Activated CD4-positive, alpha-beta T cell treated with anti-CD3 and anti-CD28 coated beads, Interleukin-2, amount 50 U/mL, for 1 hour (primary cell): ENCODE results near the gene PPP1R17.

ENCODE experiments used
- DNase-seq: peaks from one replicate; pipeline ENCODE4 v3.0.0-alpha.2; 2020

The PPP1R17 gene

DNA sequence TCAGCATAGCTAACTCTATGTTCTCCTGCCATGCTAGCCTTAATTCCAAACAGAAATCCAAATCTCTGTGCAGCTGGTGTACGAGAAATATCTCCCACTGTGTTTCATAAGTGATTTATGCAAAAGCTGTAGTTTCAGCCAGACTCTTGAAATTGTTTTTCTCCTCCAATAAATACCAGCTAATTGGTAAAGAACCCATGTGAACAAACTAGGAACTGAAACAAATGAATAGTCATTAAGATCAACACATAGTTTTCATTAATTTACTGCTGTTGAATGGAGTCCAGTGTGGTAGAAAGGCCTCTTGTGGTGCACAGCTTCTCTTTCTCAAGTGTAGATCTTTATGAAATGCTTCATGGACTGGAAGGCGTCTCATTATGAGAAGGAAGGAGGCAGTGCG lies 18.4 kb downstream of the PPP1R17 start:
- DNase-seq = no peak

DNA sequence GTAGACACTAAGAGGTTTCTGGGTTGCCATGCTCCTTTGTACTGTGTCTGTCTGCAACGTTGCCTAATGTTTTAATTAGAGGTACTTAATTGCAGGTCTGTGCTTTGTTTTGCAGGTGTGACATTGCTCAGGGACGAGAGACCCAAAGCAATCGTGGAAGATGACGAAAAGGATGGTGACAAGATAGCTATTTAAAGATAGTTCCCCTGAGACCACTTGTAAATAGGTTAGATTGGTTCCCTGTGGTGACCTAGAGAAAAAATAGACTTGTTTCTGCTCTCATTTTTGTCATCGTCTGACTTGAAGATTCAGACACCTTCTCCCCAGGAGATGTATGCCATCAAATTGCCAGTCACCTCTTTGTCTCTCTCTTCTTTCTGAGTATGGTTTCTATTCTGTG lies 20.1 kb downstream of the PPP1R17 start:
- DNase-seq = no peak

DNA sequence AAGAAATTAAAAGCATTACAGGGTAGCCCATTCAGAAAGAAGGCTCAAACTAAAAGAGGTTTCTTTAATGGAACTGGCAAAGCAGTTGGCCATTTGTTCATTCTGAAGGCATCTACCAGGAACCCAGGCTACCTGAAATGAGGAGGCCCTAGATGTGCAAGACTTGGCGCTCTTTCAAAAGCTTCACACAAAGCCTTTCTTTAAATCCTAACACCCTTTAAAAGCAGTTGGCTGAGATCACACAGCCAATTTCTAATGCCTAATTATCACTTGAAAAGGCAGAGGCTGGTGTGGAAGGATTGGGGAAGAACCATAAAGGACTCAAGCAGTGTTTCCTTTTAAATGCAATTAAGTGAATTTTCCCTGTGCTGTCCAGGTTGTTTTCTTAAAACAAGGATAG lies 23.2 kb downstream of the PPP1R17 start:
- DNase-seq = no peak

DNA sequence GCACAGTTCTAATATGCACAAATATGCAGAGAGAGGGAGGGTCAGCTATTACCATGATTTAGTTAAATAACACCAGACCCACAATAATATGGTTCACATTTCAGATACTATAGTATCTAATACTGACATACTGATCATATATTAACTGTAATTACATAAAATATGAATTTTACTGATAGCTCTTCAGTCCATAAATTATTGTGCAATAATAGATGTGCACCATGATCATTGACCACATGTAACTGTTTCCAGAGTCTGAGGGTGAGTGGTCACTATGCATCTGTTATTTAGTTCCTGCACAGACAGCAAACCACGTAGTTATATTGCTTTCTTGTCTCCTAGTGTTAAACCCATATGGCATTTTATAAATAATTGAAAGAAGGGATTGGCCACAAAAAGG lies 29.3 kb downstream of the PPP1R17 start:
- no peak for DNase-seq

GRCh38 chr7:31720366-31720765 lies 33.4 kb downstream of the PPP1R17 start:
- DNase-seq = no peak

GRCh38 chr7:31724696-31725095 lies 37.7 kb downstream of the PPP1R17 start:
- DNase-seq = no peak

GRCh38 chr7:31729195-31729804 lies 42.3 kb downstream of the PPP1R17 start:
- DNase-seq = no peak

DNA sequence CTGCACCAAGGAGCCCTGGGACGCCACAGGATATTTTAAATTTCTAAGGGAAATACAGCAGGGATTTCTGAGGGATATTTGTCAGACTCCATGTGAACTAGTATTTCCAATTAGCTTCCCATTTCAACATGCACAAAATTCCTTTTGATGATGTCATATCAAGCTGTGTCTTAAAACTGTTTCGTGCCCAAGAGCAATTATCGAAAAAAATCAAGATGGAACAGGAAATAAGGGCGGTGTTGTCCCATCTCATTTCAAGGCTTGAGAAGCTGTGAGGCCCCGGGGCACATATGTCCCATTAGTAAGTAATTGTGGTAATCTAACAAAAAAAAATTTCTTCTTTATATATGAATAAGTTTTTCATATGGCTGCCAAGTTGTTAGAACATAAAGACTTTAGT lies 47.4 kb downstream of the PPP1R17 start:
- no peak for DNase-seq

DNA sequence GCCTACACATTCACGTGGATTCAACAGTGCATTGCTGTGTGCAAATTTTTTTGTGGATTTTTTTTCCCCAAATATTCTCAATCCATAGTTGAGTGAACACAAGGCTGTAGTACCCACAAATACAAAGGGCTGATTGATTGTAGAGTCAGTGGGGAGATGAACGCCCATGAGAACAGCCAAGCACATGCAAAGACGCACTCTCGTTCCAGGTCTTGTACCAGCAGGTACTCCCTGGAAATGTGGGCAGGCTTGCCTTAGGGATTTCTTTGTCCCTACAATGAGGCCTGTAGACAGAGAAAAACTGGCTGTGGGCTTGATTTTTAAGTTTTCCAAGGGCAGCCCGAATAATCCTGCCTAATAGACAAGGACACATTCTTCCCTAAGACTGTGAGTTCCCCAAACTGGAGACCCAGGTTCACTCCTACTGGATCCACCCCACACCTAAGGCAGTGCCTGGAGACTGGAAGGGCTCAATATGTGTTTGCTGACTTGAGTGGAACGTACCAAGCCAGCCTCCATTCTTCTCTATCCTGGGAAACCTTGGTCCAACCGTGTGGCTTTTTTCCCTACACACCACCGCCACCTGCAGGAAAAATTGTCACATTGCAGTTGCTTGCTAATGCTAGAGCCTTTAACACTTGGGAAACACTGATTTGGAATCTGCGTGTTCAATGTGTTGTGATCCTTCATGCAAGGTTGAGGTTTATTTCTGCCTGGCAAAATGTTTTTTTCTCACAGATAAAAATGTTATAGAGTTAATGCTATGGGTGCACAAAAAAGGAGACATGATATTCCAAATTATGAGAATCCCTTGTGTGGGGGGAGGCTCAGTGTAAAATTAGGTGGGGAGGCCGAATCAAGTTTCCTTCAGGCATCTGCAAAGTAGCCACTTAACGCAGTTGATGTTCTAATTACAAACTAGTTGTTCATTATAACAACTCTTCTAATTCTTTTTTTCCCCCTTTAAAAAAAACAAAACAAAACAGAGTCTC lies 49.3 kb downstream of the PPP1R17 start:
- DNase-seq = no peak

DNA sequence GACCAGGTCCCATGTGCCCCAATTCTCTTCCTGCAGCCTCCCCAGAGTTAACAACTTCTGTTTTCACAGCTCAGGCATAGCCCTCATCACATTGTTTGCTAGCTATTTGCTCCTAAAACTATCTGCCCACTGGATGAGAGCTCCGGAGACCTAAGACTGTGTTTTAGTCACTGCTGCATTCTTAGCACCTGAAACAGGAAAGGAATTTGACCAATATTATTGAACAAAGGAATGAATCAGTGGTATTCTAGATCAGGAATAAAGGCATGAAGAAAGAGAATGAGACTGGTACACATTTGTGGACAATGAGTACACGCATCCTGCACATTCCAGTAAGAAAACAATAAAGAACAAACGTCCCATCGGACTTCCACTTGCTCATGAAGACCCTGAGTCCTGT lies 54.8 kb downstream of the PPP1R17 start:
- DNase-seq = no peak

DNA sequence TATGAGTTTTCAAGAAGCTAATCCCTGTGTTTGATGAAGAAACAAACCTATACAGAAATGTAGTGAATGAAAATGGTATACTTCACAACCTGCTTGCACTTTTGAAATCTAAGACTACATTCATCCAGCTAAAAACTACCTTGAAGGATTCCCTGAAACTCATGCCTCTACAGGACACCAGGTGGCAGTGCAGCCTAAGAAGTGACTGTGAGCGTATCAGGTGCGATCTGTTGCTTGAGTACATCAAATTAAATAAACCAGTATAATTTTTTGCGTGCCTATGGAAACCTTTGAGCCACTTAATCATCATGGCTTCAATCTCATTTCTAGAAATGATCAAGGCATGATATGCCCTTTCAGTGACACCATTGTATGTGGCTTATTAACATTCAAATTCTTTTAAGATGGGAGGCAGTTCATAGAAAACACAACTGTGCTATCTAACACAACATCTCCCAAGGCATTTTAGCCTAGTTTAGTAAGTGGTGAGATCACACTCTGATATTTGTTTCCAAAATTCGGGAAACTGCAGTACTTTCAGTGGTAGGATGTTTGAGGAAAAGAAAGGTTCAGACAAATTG lies 57.4 kb downstream of the PPP1R17 start:
- DNase-seq = peak; percentile 3

- no peak for DNase-seq
Observed at GRCh38 chr7:31747553-31747952, 60.5 kb downstream of the PPP1R17 start.

- DNase-seq = no peak
Observed at GRCh38 chr7:31748084-31748483, 61.1 kb downstream of the PPP1R17 start.

DNA sequence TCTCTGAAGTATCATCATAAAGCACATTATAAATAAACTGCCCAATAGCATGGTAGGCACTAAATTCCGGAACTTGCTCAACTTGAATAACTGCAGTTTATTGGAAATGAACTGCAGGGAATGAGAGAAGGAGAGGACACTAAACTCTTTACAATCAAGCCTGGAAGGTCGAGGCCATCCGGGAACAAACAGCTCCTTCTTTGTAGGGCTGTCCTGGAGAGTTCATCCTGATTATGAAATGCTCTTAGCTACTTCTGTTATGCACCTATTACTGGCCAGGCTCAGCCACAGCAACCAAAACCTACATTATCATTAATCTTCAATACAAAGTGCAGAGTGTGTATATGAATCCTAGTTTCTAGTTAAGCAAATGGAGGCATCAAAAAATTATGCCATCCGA lies 64.7 kb downstream of the PPP1R17 start:
- no peak for DNase-seq
